ENCODE results near the gene TMEM60. TPM values are rescaled to one million over a fixed set of nuclear protein-coding genes. Genes with fewer than 3 reads are reported as not detected.

The TMEM60 gene
- total RNA-seq, 2 experiments from 2014 or later: 15.2 to 15.9 TPM

- H3K9me3 Mint-ChIP-seq: no peaks in the 10 kb centered on the region
- no peak overlapping the region for H3K4me3 Mint-ChIP-seq
- DNase-seq: peak; percentile 84
- ChIA-PET POLR2A (no interaction called here), CTCF (interaction anchor here (0.6 to 1.3 kb wide), 3 partner anchors 13 to 108 kb away, joined by 3 to 5 read pairs (median 4); no protein-coding TSS in a partner anchor)
- no peaks in the 10 kb centered on the region for H3K27me3 Mint-ChIP-seq
- no peak overlapping the region for H3K27ac Mint-ChIP-seq
- no peaks in the 10 kb centered on the region for H3K36me3 Mint-ChIP-seq (ENCODE audit: low read depth)
- peaks cover 13% of the 10 kb centered on the region for H3K4me1 Mint-ChIP-seq
Measured at GRCh38 chr7:77759294-77759889, 38.8 kb downstream of the TMEM60 start.

DNA sequence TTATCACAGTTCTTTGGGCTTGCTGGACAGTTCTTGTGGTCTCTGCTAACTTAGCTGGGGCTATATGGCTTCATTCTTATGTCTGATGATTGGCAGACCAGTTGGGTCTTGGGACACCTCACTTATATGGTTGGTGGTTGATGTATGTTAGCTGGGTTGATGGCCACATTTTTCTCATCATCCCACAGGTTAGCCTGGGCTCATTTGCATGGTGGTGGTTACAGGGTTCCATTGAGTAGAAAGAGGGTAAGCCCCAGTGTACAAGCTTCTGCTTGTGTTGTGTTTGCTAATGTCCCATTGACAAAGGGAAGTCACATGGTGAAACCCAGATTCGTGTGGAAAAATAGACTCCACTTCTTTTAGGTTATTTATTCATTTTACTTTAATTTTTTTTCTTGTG lies 40.6 kb downstream of the TMEM60 start:
- no peaks in the 10 kb centered on the region for H3K36me3 Mint-ChIP-seq (ENCODE audit: low read depth)
- H3K27me3 Mint-ChIP-seq: no peaks in the 10 kb centered on the region
- no peak for DNase-seq
- POLR2A ChIA-PET: no interaction called here
- H3K4me1 Mint-ChIP-seq: peaks cover 20% of the 10 kb centered on the region
- no peaks in the 10 kb centered on the region for H3K9me3 Mint-ChIP-seq
- CTCF ChIA-PET: interaction anchor here (0.9 to 1.6 kb wide), 3 partner anchors 10 to 99 kb away, joined by 3 to 4 read pairs (median 3); no protein-coding TSS in a partner anchor
- H3K4me3 Mint-ChIP-seq: no peak overlapping the region
- H3K27ac Mint-ChIP-seq: no peak overlapping the region

DNA sequence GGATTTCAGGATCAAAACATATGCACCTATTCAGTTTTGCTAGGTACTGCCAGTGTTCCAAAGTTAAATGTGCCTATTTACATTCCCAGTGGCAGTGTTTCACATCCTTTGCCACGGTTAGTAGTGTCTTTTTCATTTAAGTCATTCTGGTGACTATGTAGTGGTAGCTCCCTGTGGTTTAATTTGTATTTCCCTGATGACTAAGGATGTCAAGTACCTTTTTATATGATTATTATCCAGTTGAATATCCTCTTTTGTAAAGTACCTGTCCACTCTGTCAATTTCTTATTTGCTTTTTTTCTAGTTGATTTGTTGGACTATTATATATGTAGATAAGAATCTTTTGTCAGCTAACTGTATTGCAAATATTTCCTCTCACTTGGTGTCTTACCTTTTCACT lies 45.1 kb downstream of the TMEM60 start:
- Mint-ChIP-seq H3K9me3 (no peaks in the 10 kb centered on the region), H3K27me3 (no peaks in the 10 kb centered on the region), H3K36me3 (ENCODE audit: low read depth) (peaks cover 19% of the 10 kb centered on the region), H3K27ac (no peak overlapping the region), H3K4me3 (no peak overlapping the region), H3K4me1 (peaks cover 29% of the 10 kb centered on the region)
- no peak for DNase-seq
- POLR2A ChIA-PET: no interaction called here
- CTCF ChIA-PET: no interaction called here

GRCh38 chr7:77752016-77752415 lies 46.2 kb downstream of the TMEM60 start:
- peaks cover 30% of the 10 kb centered on the region for H3K4me1 Mint-ChIP-seq
- ChIA-PET CTCF (no interaction called here), POLR2A (no interaction called here)

GRCh38 chr7:77747718-77748117 lies 50.5 kb downstream of the TMEM60 start:
- Mint-ChIP-seq H3K36me3 (ENCODE audit: low read depth) (peaks cover 36% of the 10 kb centered on the region), H3K27me3 (no peaks in the 10 kb centered on the region), H3K4me3 (no peak overlapping the region), H3K9me3 (no peaks in the 10 kb centered on the region), H3K4me1 (peaks cover 18% of the 10 kb centered on the region), H3K27ac (peak overlapping the region; percentile 41)
- POLR2A ChIA-PET: no interaction called here
- DNase-seq: no peak
- CTCF ChIA-PET: interaction anchor here (1.4 kb wide), 1 partner anchor 37 kb away, joined by 3 read pairs; no protein-coding TSS in a partner anchor

More at GRCh38 chr7:77752016-77752415, 46.2 kb downstream of the TMEM60 start:
- Mint-ChIP-seq H3K36me3 (ENCODE audit: low read depth) (peaks cover 23% of the 10 kb centered on the region), H3K27me3 (no peaks in the 10 kb centered on the region), H3K9me3 (no peaks in the 10 kb centered on the region), H3K27ac (no peak overlapping the region), H3K4me3 (no peak overlapping the region)
- DNase-seq: no peak

DNA sequence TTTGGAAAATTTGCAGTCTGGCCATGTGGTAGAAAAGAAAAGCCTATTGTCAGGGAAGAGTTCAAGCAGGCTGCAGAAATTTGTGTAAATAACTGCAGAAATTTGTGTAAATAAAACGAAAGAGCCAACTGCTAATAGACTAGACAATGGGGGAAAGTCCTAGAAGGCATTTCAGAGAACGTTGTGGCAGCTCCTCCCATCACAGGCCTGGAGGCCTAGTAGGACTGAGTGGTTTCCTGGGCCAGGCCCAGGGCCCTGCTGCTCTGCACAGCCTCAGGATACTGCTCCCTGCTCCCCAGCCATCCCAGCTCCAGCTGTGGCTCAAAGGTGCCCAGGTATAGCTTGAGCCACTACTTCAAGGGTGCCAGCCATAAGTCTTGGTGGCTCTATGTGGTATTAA lies 51.1 kb downstream of the TMEM60 start:
- Mint-ChIP-seq H3K4me1 (peaks cover 13% of the 10 kb centered on the region), H3K27ac (no peak overlapping the region), H3K36me3 (ENCODE audit: low read depth) (peaks cover 36% of the 10 kb centered on the region), H3K4me3 (no peak overlapping the region), H3K27me3 (no peaks in the 10 kb centered on the region), H3K9me3 (no peaks in the 10 kb centered on the region)
- no peak for DNase-seq
- ChIA-PET POLR2A (no interaction called here), CTCF (interaction anchor here (1.4 kb wide), 1 partner anchor 37 kb away, joined by 3 read pairs; no protein-coding TSS in a partner anchor)

DNA sequence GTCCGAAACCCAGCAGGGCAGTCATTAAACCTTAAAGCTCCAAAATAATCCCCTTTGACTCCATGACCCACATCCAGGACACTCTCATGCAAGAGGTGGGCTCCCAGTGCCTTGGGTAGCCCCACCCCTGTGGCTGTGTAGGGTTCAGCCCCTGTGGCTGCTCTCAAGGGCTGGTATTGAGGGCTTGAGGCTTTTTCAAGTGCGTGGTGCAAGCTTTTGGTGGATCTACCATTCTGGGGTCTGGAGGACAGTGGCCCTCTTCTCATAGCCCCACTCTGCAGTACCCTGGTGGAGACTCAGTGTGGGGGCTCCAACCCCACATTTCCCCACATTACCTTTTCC lies 51.4 kb downstream of the TMEM60 start:
- CTCF ChIA-PET: interaction anchor here (1.0 kb wide), 1 partner anchor 28 kb away, joined by 3 read pairs; no protein-coding TSS in a partner anchor
- H3K27ac Mint-ChIP-seq: no peak overlapping the region
- POLR2A ChIA-PET: no interaction called here

DNA sequence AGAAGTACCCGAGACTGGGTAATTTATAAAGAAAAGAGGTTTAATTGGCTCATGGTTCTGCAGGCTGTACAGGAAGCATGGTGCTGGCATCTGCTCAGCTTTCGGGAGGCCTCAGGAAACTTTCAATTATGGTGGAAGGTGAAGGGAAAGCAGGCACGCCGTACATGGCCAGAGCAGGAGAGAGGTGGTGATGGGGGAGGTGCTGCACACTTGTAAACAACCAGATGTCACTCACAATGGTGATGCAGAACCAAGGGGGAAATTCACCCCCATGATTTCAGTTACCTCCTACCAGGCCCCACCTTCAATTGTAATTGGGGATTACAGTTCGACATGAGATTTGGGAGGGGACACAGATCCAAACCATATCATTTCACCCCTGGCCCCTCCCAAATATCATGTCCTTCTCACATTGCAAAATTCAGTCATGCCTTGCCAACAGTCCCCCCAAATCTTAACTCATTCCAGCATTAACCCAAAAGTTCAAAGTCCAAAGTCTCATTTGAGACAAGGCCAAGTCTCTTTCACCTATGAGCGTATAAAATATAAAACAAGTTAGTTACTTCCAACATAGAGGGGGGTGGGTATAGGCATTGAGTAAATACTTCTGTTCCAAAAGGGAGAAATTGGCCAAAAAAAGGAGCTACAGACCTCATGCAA lies 51.9 kb downstream of the TMEM60 start:
- CTCF ChIA-PET: interaction anchor here (1.0 kb wide), 1 partner anchor 27 kb away, joined by 3 read pairs; no protein-coding TSS in a partner anchor
- Mint-ChIP-seq H3K4me3 (no peak overlapping the region), H3K27me3 (no peaks in the 10 kb centered on the region), H3K36me3 (ENCODE audit: low read depth) (peaks cover 35% of the 10 kb centered on the region), H3K4me1 (peaks cover 10% of the 10 kb centered on the region), H3K27ac (no peak overlapping the region), H3K9me3 (no peaks in the 10 kb centered on the region)
- POLR2A ChIA-PET: no interaction called here
- no peak for DNase-seq

More for the DNA sequence above, 51.4 kb downstream of the TMEM60 start:
- Mint-ChIP-seq H3K27me3 (no peaks in the 10 kb centered on the region), H3K4me1 (peaks cover 10% of the 10 kb centered on the region), H3K4me3 (no peak overlapping the region), H3K9me3 (no peaks in the 10 kb centered on the region), H3K36me3 (ENCODE audit: low read depth) (peaks cover 35% of the 10 kb centered on the region)
- DNase-seq: no peak

DNA sequence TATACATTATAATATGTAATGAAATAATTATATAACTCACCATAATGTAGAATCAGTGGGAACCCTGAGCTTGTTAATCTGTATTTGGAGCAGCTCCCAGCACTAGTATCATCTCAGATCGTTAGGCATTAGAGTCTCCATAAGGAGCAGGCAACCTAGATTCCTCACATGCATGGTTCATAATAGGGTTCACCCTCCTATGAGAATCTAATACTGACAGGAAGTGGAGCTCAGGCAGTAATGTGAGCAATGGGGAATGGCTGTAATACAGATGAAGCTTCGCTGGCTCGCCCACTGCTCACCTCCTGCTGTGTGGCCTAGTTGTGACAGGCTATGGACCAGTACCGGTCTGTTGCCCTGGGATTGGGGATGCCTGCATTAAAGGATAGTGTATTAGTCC lies 52.5 kb downstream of the TMEM60 start:
- Mint-ChIP-seq H3K4me3 (no peak overlapping the region), H3K4me1 (peaks cover 8% of the 10 kb centered on the region), H3K27me3 (no peaks in the 10 kb centered on the region), H3K27ac (no peak overlapping the region), H3K36me3 (ENCODE audit: low read depth) (peaks cover 32% of the 10 kb centered on the region), H3K9me3 (no peaks in the 10 kb centered on the region)
- ChIA-PET CTCF (interaction anchor here (0.6 to 1.0 kb wide), 2 partner anchors 14 to 27 kb away, joined by 3 to 4 read pairs; no protein-coding TSS in a partner anchor), POLR2A (no interaction called here)
- no peak for DNase-seq

Other genes with a start within 250 kb of the TMEM60 start
- gene RSBN1L, start 102.0 kb downstream of the TMEM60 start, total RNA-seq: 10 to 100 TPM; 30.2 to 32.6 TPM
- gene PHTF2, start 339 bp upstream of the TMEM60 start, total RNA-seq: 10 to 100 TPM; 33.6 to 39.5 TPM